A549 treated with CpdA at 1 μM for 4 hours (cell line): ENCODE results near the gene PRSS16. TPM values are rescaled to one million over a fixed set of nuclear protein-coding genes. Genes with fewer than 3 reads are reported as not detected.

Experiments
- total RNA-seq: library from RNA; stranded (reverse); fragments of 200-300 nt; extraction: Qiagen RNA extraction; gene quantifications from 5 replicates; pipeline ENCODE4 v1.2.3, GENCODE V29; 2022; ENCODE audit warnings: low read depth

The PRSS16 gene, protein sequence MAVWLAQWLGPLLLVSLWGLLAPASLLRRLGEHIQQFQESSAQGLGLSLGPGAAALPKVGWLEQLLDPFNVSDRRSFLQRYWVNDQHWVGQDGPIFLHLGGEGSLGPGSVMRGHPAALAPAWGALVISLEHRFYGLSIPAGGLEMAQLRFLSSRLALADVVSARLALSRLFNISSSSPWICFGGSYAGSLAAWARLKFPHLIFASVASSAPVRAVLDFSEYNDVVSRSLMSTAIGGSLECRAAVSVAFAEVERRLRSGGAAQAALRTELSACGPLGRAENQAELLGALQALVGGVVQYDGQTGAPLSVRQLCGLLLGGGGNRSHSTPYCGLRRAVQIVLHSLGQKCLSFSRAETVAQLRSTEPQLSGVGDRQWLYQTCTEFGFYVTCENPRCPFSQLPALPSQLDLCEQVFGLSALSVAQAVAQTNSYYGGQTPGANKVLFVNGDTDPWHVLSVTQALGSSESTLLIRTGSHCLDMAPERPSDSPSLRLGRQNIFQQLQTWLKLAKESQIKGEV
- total RNA-seq = 3.1 to 4.7 TPM (median 4.0 TPM) in 5 replicates

DNA sequence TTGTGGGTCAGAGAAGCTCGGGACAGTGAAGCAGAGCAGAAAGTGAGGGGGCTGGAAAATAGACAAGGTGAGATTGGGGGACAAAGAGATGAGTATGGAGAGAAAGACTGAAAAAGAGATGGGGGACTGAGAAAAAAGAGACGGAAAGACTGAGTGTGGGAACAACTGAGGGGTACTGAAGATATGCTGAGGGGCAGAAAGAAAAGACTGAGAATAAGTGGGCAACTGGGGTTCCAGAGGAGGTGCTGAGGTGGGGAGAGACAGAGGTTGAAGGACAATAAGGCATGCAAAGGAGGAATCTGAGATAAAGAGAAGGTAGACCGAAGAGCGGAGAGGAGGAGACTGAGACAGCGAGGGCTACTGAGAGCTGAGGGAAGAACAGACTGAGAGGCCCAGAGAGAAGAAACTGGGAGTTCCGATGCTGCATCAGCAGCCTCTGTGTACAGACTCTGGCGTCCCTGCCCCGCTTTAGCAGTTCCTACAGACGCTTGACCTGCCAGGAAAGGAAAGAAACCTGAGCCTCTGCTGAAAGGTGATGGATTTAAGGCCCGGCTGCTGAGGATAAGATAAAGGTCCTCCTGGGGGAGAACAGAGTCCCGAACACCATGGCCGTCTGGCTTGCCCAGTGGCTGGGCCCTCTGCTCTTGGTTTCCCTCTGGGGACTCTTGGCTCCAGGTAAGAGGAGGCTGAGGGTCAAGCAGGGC, at the start of gene PRSS16:
Gene PRSS16 (plus strand): TSS at position 569 of the 704 bp plus-strand sequence. CDS start 37 bp downstream, at position 606.

Other genes starting within 250 kb of the PRSS16 start
- gene POM121L2, start 64.6 kb downstream of the PRSS16 start, total RNA-seq = not detected in 5 replicates
- gene ZNF391, start 141.1 kb downstream of the PRSS16 start, total RNA-seq = 0.24 to 0.55 TPM (median 0.27 TPM) in 5 replicates
- 2.5 to 3.4 TPM (median 2.9 TPM) in 5 replicates for gene ZNF184, start 225.4 kb downstream of the PRSS16 start, total RNA-seq